Measurements from ENCODE around the gene SLC51A. TPM values are rescaled to one million over a fixed set of nuclear protein-coding genes. Genes with fewer than 3 reads are reported as not detected.

The SLC51A gene
- polyA plus RNA-seq, 1 experiment, result not detected

DNA sequence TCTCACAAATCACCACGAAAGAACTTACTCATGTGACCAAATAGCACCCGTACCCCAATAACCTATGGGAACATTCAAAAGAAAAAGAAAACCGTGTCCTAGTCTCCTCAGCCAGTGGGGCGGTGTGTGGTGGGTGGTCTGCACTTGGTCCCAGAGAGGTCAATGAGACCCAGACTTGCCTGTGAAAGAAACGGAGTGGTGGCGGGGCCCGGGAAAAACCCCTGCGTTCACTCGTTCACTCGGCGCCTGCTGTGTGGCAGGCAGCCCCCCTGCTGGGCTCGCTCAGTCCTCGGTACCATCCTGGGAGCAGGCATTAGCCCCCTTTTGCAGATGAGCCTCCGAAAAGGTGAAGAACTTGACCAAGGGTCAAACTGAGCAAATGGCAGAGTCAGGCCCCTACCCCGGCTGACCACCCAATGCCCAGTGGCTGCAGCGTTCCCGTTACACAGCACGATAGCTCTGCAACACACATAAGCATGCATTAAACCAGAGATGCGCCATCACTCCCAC is 41.2 kb upstream of the SLC51A start:
- Histone ChIP-seq H3K36me3 (ENCODE audit: control insufficient read depth, insufficient read depth, low read length) (no peaks in the 10 kb centered on the region), H3K4me3 (ENCODE audit: low read depth, low read length) (no peak overlapping the region), H3K27me3 (ENCODE audit: control insufficient read depth, insufficient read depth, low read length) (0 out of 2 replicates have a peak, but pooled peaks cover 1% of the 10 kb centered on the region)
- TF ChIP-seq CTCF (IDR thresholded peaks at IDR 0.05; ENCODE audit: insufficient read depth, low read depth, low read length), result no peak
- DNase-seq (ENCODE audit: low read depth), result no peak
- ChIA-PET CTCF (interaction anchor here (0.9 kb wide), 1 partner anchor 95 kb away, joined by 3 read pairs; no protein-coding TSS in a partner anchor), POLR2A (no interaction called here)

DNA sequence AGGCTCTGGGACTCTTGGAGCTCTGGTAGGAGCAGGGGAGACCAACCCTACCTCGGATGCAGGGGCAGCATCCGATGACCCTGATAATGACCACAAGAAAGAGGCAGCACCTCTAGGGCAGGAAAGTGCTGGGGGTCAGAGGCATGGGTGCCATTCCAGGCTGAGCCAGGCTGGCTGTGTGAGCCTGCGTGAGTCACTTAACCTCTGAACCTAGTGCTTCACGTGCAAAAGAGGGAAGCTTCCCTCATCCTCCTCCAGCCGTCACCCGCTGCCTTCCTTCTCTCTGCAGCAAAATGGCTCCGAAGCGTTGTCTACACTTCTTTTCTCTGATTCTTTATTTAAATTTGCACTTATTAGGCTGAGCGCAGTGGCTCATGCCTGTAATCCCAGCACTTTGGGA is 40.6 kb upstream of the SLC51A start:
- POLR2A ChIA-PET, result no interaction called here
- no peak for DNase-seq (ENCODE audit: low read depth)
- CTCF ChIA-PET, result interaction anchor here (0.9 kb wide), 1 partner anchor 95 kb away, joined by 3 read pairs; no protein-coding TSS in a partner anchor

GRCh38 chr3:196177567-196177966 is 38.8 kb upstream of the SLC51A start:
- ChIA-PET CTCF (no interaction called here), POLR2A (no interaction called here)
- no peaks in the 10 kb centered on the region for H3K36me3 ChIP-seq (ENCODE audit: control insufficient read depth, insufficient read depth, low read length)
- H3K27me3 ChIP-seq (ENCODE audit: control insufficient read depth, insufficient read depth, low read length), result 0 out of 2 replicates have a peak, but pooled peaks cover 1% of the 10 kb centered on the region
- no peak for DNase-seq (ENCODE audit: low read depth)
- no peak for TF ChIP-seq CTCF (IDR thresholded peaks at IDR 0.05; ENCODE audit: insufficient read depth, low read depth, low read length)
- H3K4me3 ChIP-seq (ENCODE audit: low read depth, low read length), result no peak overlapping the region

More for the DNA sequence above, 40.6 kb upstream of the SLC51A start:
- Histone ChIP-seq H3K36me3 (ENCODE audit: control insufficient read depth, insufficient read depth, low read length) (no peaks in the 10 kb centered on the region), H3K4me3 (ENCODE audit: low read depth, low read length) (no peak overlapping the region), H3K27me3 (ENCODE audit: control insufficient read depth, insufficient read depth, low read length) (0 out of 2 replicates have a peak, but pooled peaks cover 1% of the 10 kb centered on the region)
- TF ChIP-seq CTCF (IDR thresholded peaks at IDR 0.05; ENCODE audit: insufficient read depth, low read depth, low read length), result no peak

GRCh38 chr3:196177967-196178366 is 38.4 kb upstream of the SLC51A start:
- no peak for DNase-seq (ENCODE audit: low read depth)
- H3K27me3 ChIP-seq (ENCODE audit: control insufficient read depth, insufficient read depth, low read length), result 0 out of 2 replicates have a peak, but pooled peaks cover 1% of the 10 kb centered on the region
- H3K36me3 ChIP-seq (ENCODE audit: control insufficient read depth, insufficient read depth, low read length), result no peaks in the 10 kb centered on the region
- no peak for TF ChIP-seq CTCF (IDR thresholded peaks at IDR 0.05; ENCODE audit: insufficient read depth, low read depth, low read length)
- ChIA-PET CTCF (no interaction called here), POLR2A (no interaction called here)
- no peak overlapping the region for H3K4me3 ChIP-seq (ENCODE audit: low read depth, low read length)

GRCh38 chr3:196178993-196179379 is 37.3 kb upstream of the SLC51A start:
- no peaks in the 10 kb centered on the region for H3K36me3 ChIP-seq (ENCODE audit: control insufficient read depth, insufficient read depth, low read length)
- H3K4me3 ChIP-seq (ENCODE audit: low read depth, low read length), result no peak overlapping the region
- CTCF ChIA-PET, result interaction anchor here (0.9 to 1.9 kb wide), 3 partner anchors 14 to 106 kb away, joined by 3 to 11 read pairs (median 4); no protein-coding TSS in a partner anchor
- H3K27me3 ChIP-seq (ENCODE audit: control insufficient read depth, insufficient read depth, low read length), result 0 out of 2 replicates have a peak, but pooled peaks cover 1% of the 10 kb centered on the region
- no peak for TF ChIP-seq CTCF (IDR thresholded peaks at IDR 0.05; ENCODE audit: insufficient read depth, low read depth, low read length)
- POLR2A ChIA-PET, result no interaction called here
- no peak for DNase-seq (ENCODE audit: low read depth)

Measured in BJ (cell line).